ENCODE data around the gene GRIK3.

- TF ChIP-seq EZH2 (IDR thresholded peaks at IDR 0.05; ENCODE audit: low read length, missing control alignments) (no peak), CTCF (conservative IDR thresholded peaks at IDR 0.05 in 1 of 2, IDR thresholded peaks at IDR 0.05 in 1 of 2; ENCODE audit: low read depth in 1 of 2, low read length in 2 of 2) (no peak)
Observed at GRCh38 chr1:36947384-36947783, 86.9 kb downstream of the GRIK3 start.

Measured in fibroblast of lung (primary cell).